Endodermal cell (in vitro differentiated cells): ENCODE measurements around the gene OR5I1. TPM values are rescaled to one million over a fixed set of nuclear protein-coding genes. Genes with fewer than 3 reads are reported as not detected.
"Not testable (repeated sequence)": the region's sequence is repeated elsewhere in the genome, so short reads cannot be mapped to it uniquely, and the experiment has no call there.

ENCODE experiments used
- DNase-seq: peaks from one replicate; pipeline ENCODE4 v3.0.0-alpha.2; 2017
- H3K27ac ChIP-seq: 2 replicates; pipeline ENCODE4 v1.5.1; 2013; ENCODE audit warnings: mild to moderate bottlenecking, low read depth, low read length, moderate library complexity
- H3K27me3 ChIP-seq: 2 replicates; pipeline ENCODE4 v1.6.1; 2013; ENCODE audit warnings: mild to moderate bottlenecking, low read length, moderate library complexity; ENCODE audit not compliant: insufficient read depth, control insufficient read depth, poor library complexity, severe bottlenecking
- H3K36me3 ChIP-seq: 2 replicates; pipeline ENCODE4 v1.7.0; 2013; ENCODE audit warnings: mild to moderate bottlenecking, low read length, moderate library complexity; ENCODE audit not compliant: control insufficient read depth, insufficient read depth
- H3K4me1 ChIP-seq: one replicate; pipeline ENCODE4 v1.7.0; 2013; ENCODE audit warnings: low read length; ENCODE audit not compliant: control insufficient read depth, insufficient read depth
- H3K4me3 ChIP-seq: 2 replicates; pipeline ENCODE4 v1.5.1; 2013; ENCODE audit warnings: mild to moderate bottlenecking, low read length, moderate library complexity
- H3K9ac ChIP-seq: 2 replicates; pipeline ENCODE4 v1.6.1; 2013; ENCODE audit warnings: mild to moderate bottlenecking, low read length, moderate library complexity; ENCODE audit not compliant: poor library complexity, severe bottlenecking; ENCODE audit errors: extremely low read depth
- H3K9me3 ChIP-seq: 2 replicates; pipeline ENCODE4 v1.6.1; 2013; ENCODE audit warnings: mild to moderate bottlenecking, low read length, moderate library complexity; ENCODE audit not compliant: control insufficient read depth
- H3K27ac Mint-ChIP-seq: 2 replicates; pipeline ENCODE4 v1.8.0; 2020; ENCODE audit warnings: mixed read lengths
- H3K27me3 Mint-ChIP-seq: 2 replicates; pipeline ENCODE4 v1.8.0; 2021; ENCODE audit warnings: mild to moderate bottlenecking, mixed read lengths; ENCODE audit not compliant: insufficient read depth
- H3K36me3 Mint-ChIP-seq: 2 replicates; pipeline ENCODE4 v1.8.0; 2020; ENCODE audit warnings: low read depth, mixed read lengths
- H3K4me1 Mint-ChIP-seq: 2 replicates; pipeline ENCODE4 v1.8.0; 2020; ENCODE audit warnings: mixed read lengths
- H3K4me3 Mint-ChIP-seq: 2 replicates; pipeline ENCODE4 v1.8.0; 2020; ENCODE audit warnings: mild to moderate bottlenecking, moderate library complexity, mixed read lengths
- H3K9me3 Mint-ChIP-seq: 2 replicates; pipeline ENCODE4 v1.8.0; 2020; ENCODE audit warnings: mild to moderate bottlenecking, mixed read lengths
- CTCF ChIP-seq: fragments of 200-600 bp; sonication (generic); conservative IDR thresholded peaks from 2 replicates; pipeline ENCODE4 v1.5.0; 2021; ENCODE audit warnings: antibody characterized with exemption, mild to moderate bottlenecking
- WGBS, 2 experiments: methylation state at CpG; one replicate each; pipeline versions ENCODE4 v1.1.5 to v1.1.7; 2013; ENCODE audit warnings: missing lambda C conversion rate in 2 of 2, mixed read lengths in 1 of 2; ENCODE audit not compliant: insufficient coverage in 1 of 2, insufficient read length in 1 of 2; 5-methylcytosine and 5-hydroxymethylcytosine counted together
- total RNA-seq, 2 donors: library from RNA; stranded (reverse); fragmentation: NEBNext Ultra II Directional in 1 of 2; extraction: Animal tissue kit (Norgen Biotek cat#: 25700) in 1 of 2; gene quantifications; 2 replicates in 1 of 2; 3 replicates in 1 of 2; pipeline ENCODE4 v1.2.1, GENCODE V29; 2021

The OR5I1 gene
- total RNA-seq, 2 donors from 2014 or later: not detected

GRCh38 chr11:55914482-55914881 lies 21.7 kb downstream of the OR5I1 start, which contains the start of gene OR5W2:
Gene OR5W2 (minus strand): TSS chr11:55914582. CDS start chr11:55914582, 0 bp downstream.
- Histone ChIP-seq H3K36me3 (no peaks in the 10 kb centered on the region), H3K9ac (no peak within 1 kb of the TSS), H3K27ac (no peak within 1 kb of the TSS), H3K4me3 (no peak within 1 kb of the TSS), H3K9me3 (peaks cover 47% of the 10 kb centered on the region), H3K27me3 (no peaks in the 10 kb centered on the region), H3K4me1 (no peaks in the 10 kb centered on the region)
- no peak for DNase-seq
- TF ChIP-seq CTCF: no peak
- no CpG with 5 or more reads among the region's 1 CpG for WGBS, 2 experiments
- Mint-ChIP-seq H3K27ac (no peak within 1 kb of the TSS), H3K9me3 (peaks cover 30% of the 10 kb centered on the region), H3K27me3 (no peaks in the 10 kb centered on the region), H3K4me3 (no peak within 1 kb of the TSS), H3K36me3 (no peaks in the 10 kb centered on the region), H3K4me1 (no peaks in the 10 kb centered on the region)

- no peak for DNase-seq
- H3K27ac ChIP-seq: no peak overlapping the region
- no peaks in the 10 kb centered on the region for H3K4me1 Mint-ChIP-seq
- H3K27me3 ChIP-seq: no peaks in the 10 kb centered on the region
- TF ChIP-seq CTCF: no peak
- peaks cover 34% of the 10 kb centered on the region for H3K9me3 Mint-ChIP-seq
- H3K9me3 ChIP-seq: peaks cover 31% of the 10 kb centered on the region
- H3K36me3 Mint-ChIP-seq: no peaks in the 10 kb centered on the region
- H3K9ac ChIP-seq: no peak overlapping the region
- H3K4me3 ChIP-seq: no peak overlapping the region
- no peak overlapping the region for H3K4me3 Mint-ChIP-seq
- H3K27me3 Mint-ChIP-seq: no peaks in the 10 kb centered on the region
- H3K4me1 ChIP-seq: no peaks in the 10 kb centered on the region
- WGBS, 2 experiments: 17 to 25% methylated on average over 1 to 2 of the region's 2 CpGs
- H3K27ac Mint-ChIP-seq: no peak overlapping the region
- no peaks in the 10 kb centered on the region for H3K36me3 ChIP-seq
These were observed 33.9 kb downstream of the OR5I1 start for GRCh38 chr11:55902308-55902707.

DNA sequence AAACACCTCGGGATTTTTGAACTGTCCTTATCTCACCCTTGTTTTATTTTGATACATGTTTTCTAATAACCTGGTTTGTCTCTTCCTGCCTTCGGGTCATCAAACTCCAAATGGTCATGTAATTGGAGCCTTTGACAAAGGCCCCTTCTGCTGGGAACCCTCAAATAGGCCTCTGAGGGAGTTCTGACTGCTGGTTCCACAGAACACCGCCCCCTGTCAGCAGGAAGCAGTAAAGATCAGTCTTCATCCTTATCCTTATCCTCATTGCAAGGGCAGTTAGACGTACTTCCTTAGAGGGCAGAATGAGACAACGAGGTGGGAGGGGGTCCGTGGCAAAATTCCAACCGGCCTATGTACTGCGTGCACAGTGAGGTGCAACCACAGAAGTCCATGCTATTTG lies 41.0 kb downstream of the OR5I1 start:
- peak; percentile 48 for DNase-seq
- 79 to 83% methylated on average over 4 to 8 of the region's 8 CpGs for WGBS, 2 experiments

GRCh38 chr11:55885481-55885880 lies 50.7 kb downstream of the OR5I1 start:
- not testable (repeated sequence) for H3K27me3 ChIP-seq, H3K27ac ChIP-seq, H3K4me1 ChIP-seq, H3K9me3 ChIP-seq, H3K9ac ChIP-seq, H3K4me3 ChIP-seq, H3K27ac Mint-ChIP-seq, H3K36me3 ChIP-seq, H3K27me3 Mint-ChIP-seq, H3K4me1 Mint-ChIP-seq, DNase-seq, H3K4me3 Mint-ChIP-seq, H3K36me3 Mint-ChIP-seq
- H3K9me3 Mint-ChIP-seq: peaks cover 70% of the 10 kb centered on the region
- 90 to 100% methylated on average over 1 to 9 of the region's 9 CpGs for WGBS, 2 experiments

More for the DNA sequence above, 41.0 kb downstream of the OR5I1 start:
- Histone ChIP-seq H3K9me3 (peaks cover 28% of the 10 kb centered on the region), H3K4me3 (no peak overlapping the region), H3K27ac (no peak overlapping the region), H3K36me3 (no peaks in the 10 kb centered on the region), H3K4me1 (no peaks in the 10 kb centered on the region), H3K9ac (no peak overlapping the region), H3K27me3 (no peaks in the 10 kb centered on the region)
- Mint-ChIP-seq H3K9me3 (peaks cover 63% of the 10 kb centered on the region), H3K4me3 (no peak overlapping the region), H3K27me3 (no peaks in the 10 kb centered on the region), H3K27ac (no peak overlapping the region), H3K36me3 (no peaks in the 10 kb centered on the region), H3K4me1 (no peaks in the 10 kb centered on the region)
- TF ChIP-seq CTCF: no peak
